Measurements from ENCODE around the gene FHL1. TPM values are rescaled to one million over a fixed set of nuclear protein-coding genes. Genes with fewer than 3 reads are reported as not detected.

FHL1 gene
- total RNA-seq, 1 experiment from 2014 or later: 20.0 TPM

- Histone ChIP-seq H3K27me3 (ENCODE audit: insufficient read depth, low read length) (no peaks in the 10 kb centered on the region), H4K20me1 (ENCODE audit: insufficient read depth) (no peaks in the 10 kb centered on the region), H2AFZ (ENCODE audit: low read depth, low read length, poor library complexity, severe bottlenecking) (no peak overlapping the region), H3K4me3 (replicated peaks in 1 of 2; ENCODE audit: low read depth in 1 of 2, low read length in 2 of 2) (no peak overlapping the region), H3K36me3 (ENCODE audit: control insufficient read depth in 1 of 2, insufficient read depth in 2 of 2, low read length in 2 of 2) (no peaks in the 10 kb centered on the region), H3K27ac (ENCODE audit: low read depth, low read length) (no peak overlapping the region), H3K9me2 (ENCODE audit: insufficient read depth) (no peaks in the 10 kb centered on the region), H3K79me2 (ENCODE audit: insufficient read depth, low read length) (no peaks in the 10 kb centered on the region), H3K9me3 (ENCODE audit: control insufficient read depth in 1 of 2, insufficient read depth in 1 of 2, low read depth in 1 of 2, low read length in 2 of 2) (no peaks in the 10 kb centered on the region), H3K4me2 (ENCODE audit: low read length) (no peak overlapping the region), H3K9ac (ENCODE audit: low read length) (no peak overlapping the region), H3K4me1 (ENCODE audit: control insufficient read depth in 1 of 2, insufficient read depth in 2 of 2, low read length in 2 of 2) (peaks cover 0 to 3% of the 10 kb centered on the region in 2 experiments; a peak in 1 of 4 replicates)
- POLR2A ChIA-PET: no interaction called here
- no peak for TF ChIP-seq FOSL1 (IDR thresholded peaks at IDR 0.05; ENCODE audit: low read depth)
- no peak for TF ChIP-seq TCF7L2 (IDR thresholded peaks at IDR 0.05; ENCODE audit: borderline replicate concordance, extremely low read depth, insufficient read depth, insufficient read length)
- TF ChIP-seq SP1 (IDR thresholded peaks at IDR 0.05; ENCODE audit: low read depth): no peak
- TF ChIP-seq CEBPB (IDR thresholded peaks at IDR 0.05; ENCODE audit: low read depth): no peak
- CTCF ChIA-PET: no interaction called here
- BruUV-seq (replicated peaks): no TSS peak
- intact Hi-C loops (cut with micrococcal nuclease): no loop called here
- no peak for DNase-seq (ENCODE audit: low read depth, low spot score)
- no peak for ATAC-seq
- RAD21 ChIA-PET (ENCODE audit: low non-redundant PET in 1 of 2, low total read pairs in 2 of 2, uncharacterized antibody in 2 of 2, unreplicated experiment in 2 of 2): no interaction called here
Measured at GRCh38 chrX:136142592-136142991, 4.7 kb upstream of the FHL1 start.

GRCh38 chrX:136143711-136144110, 3.6 kb upstream of the FHL1 start:
- Histone ChIP-seq H3K27me3 (ENCODE audit: insufficient read depth, low read length) (no peaks in the 10 kb centered on the region), H3K4me2 (ENCODE audit: low read length) (no peak overlapping the region), H3K79me2 (ENCODE audit: insufficient read depth, low read length) (no peaks in the 10 kb centered on the region), H3K9me3 (ENCODE audit: control insufficient read depth in 1 of 2, insufficient read depth in 1 of 2, low read depth in 1 of 2, low read length in 2 of 2) (no peaks in the 10 kb centered on the region), H3K9ac (ENCODE audit: low read length) (no peak overlapping the region), H3K27ac (ENCODE audit: low read depth, low read length) (no peak overlapping the region), H3K36me3 (ENCODE audit: control insufficient read depth in 1 of 2, insufficient read depth in 2 of 2, low read length in 2 of 2) (no peaks in the 10 kb centered on the region), H3K4me3 (replicated peaks in 1 of 2; ENCODE audit: low read depth in 1 of 2, low read length in 2 of 2) (no peak overlapping the region), H3K4me1 (ENCODE audit: control insufficient read depth in 1 of 2, insufficient read depth in 2 of 2, low read length in 2 of 2) (peaks cover 0 to 3% of the 10 kb centered on the region in 2 experiments; a peak in 1 of 4 replicates), H4K20me1 (ENCODE audit: insufficient read depth) (no peaks in the 10 kb centered on the region), H3K9me2 (ENCODE audit: insufficient read depth) (no peaks in the 10 kb centered on the region), H2AFZ (ENCODE audit: low read depth, low read length, poor library complexity, severe bottlenecking) (no peak overlapping the region)
- RAD21 ChIA-PET (ENCODE audit: low non-redundant PET in 1 of 2, low total read pairs in 2 of 2, uncharacterized antibody in 2 of 2, unreplicated experiment in 2 of 2): no interaction called here
- DNase-seq (ENCODE audit: low read depth, low spot score) (no peak), ATAC-seq (no peak)
- intact Hi-C loops (cut with micrococcal nuclease): no loop called here
- POLR2A ChIA-PET: no interaction called here
- no peak for TF ChIP-seq FOSL1 (IDR thresholded peaks at IDR 0.05; ENCODE audit: low read depth)
- TF ChIP-seq EZH2 (IDR thresholded peaks at IDR 0.05): no peak
- TF ChIP-seq ZNF274 (IDR thresholded peaks at IDR 0.05; ENCODE audit: low read depth, low read length): no peak
- no peak for TF ChIP-seq SRF (IDR thresholded peaks at IDR 0.05; ENCODE audit: low read depth)
- no peak for TF ChIP-seq ELF1 (IDR thresholded peaks at IDR 0.05; ENCODE audit: borderline replicate concordance, low read depth)
- TF ChIP-seq EGR1 (IDR thresholded peaks at IDR 0.05; ENCODE audit: low read depth): no peak
- TF ChIP-seq JUND (IDR thresholded peaks at IDR 0.05): no peak
- no peak for TF ChIP-seq ATF3 (IDR thresholded peaks at IDR 0.05)
- no peak for TF ChIP-seq CEBPB (IDR thresholded peaks at IDR 0.05; ENCODE audit: low read depth)
- no peak for TF ChIP-seq CTCF (IDR thresholded peaks at IDR 0.05 in 2 of 3, conservative IDR thresholded peaks at IDR 0.05 in 1 of 3; ENCODE audit: borderline replicate concordance in 1 of 3, insufficient read depth in 1 of 3, low read depth in 2 of 3, low read length in 2 of 3)
- TF ChIP-seq REST (IDR thresholded peaks at IDR 0.05; ENCODE audit: low read depth): no peak
- CTCF ChIA-PET: no interaction called here
- BruUV-seq (replicated peaks): no TSS peak
